ENCODE results near the gene MAP2K6.

- no peak for TF ChIP-seq POLR2A (IDR thresholded peaks at IDR 0.05; ENCODE audit: low read depth, low read length)
- TF ChIP-seq POLR2AphosphoS5 (IDR thresholded peaks at IDR 0.05; ENCODE audit: low read depth, low read length) = no peak
Observed at GRCh38 chr17:69524854-69525253, 110.4 kb downstream of the MAP2K6 start.

Data from GM12891 (cell line).